HCT116 (cell line): ENCODE results near the gene WDR74. TPM values are rescaled to one million over a fixed set of nuclear protein-coding genes. Genes with fewer than 3 reads are reported as not detected.

ENCODE experiments used
- ATAC-seq: fragments of 200-7000 bp; cut with Tn5 transposase; 2 replicates; pipeline ENCODE4 v1.9.1; 2020; ENCODE audit warnings: mild to moderate bottlenecking, moderate library complexity
- BruUV-seq: library from RNA; stranded (reverse); fragments of 400-500 nt; replicated peaks from 2 replicates; lab custom pipeline; 2021; lab: Mats Ljungman, UMichigan
- CTCF ChIA-PET: fragments of 300-600 bp; sonication (Branson Sonifier 250); formaldehyde crosslinking; loops from one replicate; lab custom pipeline; 2021; ENCODE audit warnings: antibody characterized with exemption; lab: Charles Lee
- POLR2A ChIA-PET: fragments of 300-600, 350-600 bp; sonication (Branson Sonifier 250); formaldehyde crosslinking; loops from one replicate; lab custom pipeline; 2021; ENCODE audit warnings: antibody characterized with exemption; lab: Charles Lee
- RAD21 ChIA-PET, 2 experiments: fragments of 300-600 bp; sonication (Branson Sonifier 250); formaldehyde crosslinking; loops; one replicate each; lab custom pipeline; 2023; ENCODE audit warnings: low total read pairs in 2 of 2; ENCODE audit not compliant: uncharacterized antibody in 2 of 2, unreplicated experiment in 2 of 2, low non-redundant PET in 1 of 2; lab: Charles Lee
- DNase-seq: peaks from one replicate; pipeline ENCODE4 v3.0.0-alpha.2; 2010; ENCODE audit warnings: low read depth, low spot score
- H2AFZ ChIP-seq: fragments of 200-600 bp; shearing (Covaris generic), sonication (generic); 2 replicates; pipeline ENCODE4 v1.6.1; 2017; ENCODE audit warnings: low read depth, mixed run types, mixed read lengths, antibody characterized with exemption, low read length; ENCODE audit not compliant: poor library complexity, severe bottlenecking
- H3K27ac ChIP-seq: 2 replicates; pipeline ENCODE4 v1.5.1; 2012; ENCODE audit warnings: low read depth, low read length
- H3K27me3 ChIP-seq: fragments of 200-600 bp; sonication (generic); 2 replicates; pipeline ENCODE4 v1.6.1; 2016; ENCODE audit warnings: mixed run types, low read length, mixed read lengths; ENCODE audit not compliant: insufficient read depth
- H3K36me3 ChIP-seq, 2 experiments: fragments of 200-500 bp in 1 of 2; fragments of 200-600 bp in 1 of 2; sonication (Bioruptor generic) in 1 of 2; sonication (generic) in 1 of 2; 2 replicates each; pipeline versions ENCODE4 v1.5.1 to v1.6.1; 2014 to 2016; ENCODE audit warnings: low read length in 2 of 2, inconsistent platforms in 1 of 2, mixed read lengths in 1 of 2, mixed run types in 1 of 2; ENCODE audit not compliant: insufficient read depth in 2 of 2, control insufficient read depth in 1 of 2
- H3K4me1 ChIP-seq, 2 experiments: fragments of 200-600 bp in 1 of 2; sonication (generic) in 1 of 2; 2 replicates each; pipeline versions ENCODE4 v1.5.1 to v1.6.1; 2012 to 2017; ENCODE audit warnings: low read length in 2 of 2, inconsistent platforms in 1 of 2, mild to moderate bottlenecking in 1 of 2, mixed read lengths in 1 of 2, mixed run types in 1 of 2, moderate library complexity in 1 of 2; ENCODE audit not compliant: insufficient read depth in 2 of 2, control insufficient read depth in 1 of 2
- H3K4me2 ChIP-seq: fragments of 200-600 bp; sonication (generic); 2 replicates; pipeline ENCODE4 v1.6.1; 2017; ENCODE audit warnings: mixed run types, low read length, mixed read lengths
- H3K4me3 ChIP-seq, 2 experiments: fragments of 200-600 bp in 1 of 2; sonication (generic) in 1 of 2; replicated peaks in 1 of 2; 2 replicates each; pipeline ENCODE4 v1.5.1; 2011 to 2016; ENCODE audit warnings: low read length in 2 of 2, control low read depth in 1 of 2, low read depth in 1 of 2, mild to moderate bottlenecking in 1 of 2, mixed read lengths in 1 of 2, mixed run types in 1 of 2
- H3K79me2 ChIP-seq: fragments of 200-600 bp; sonication (generic); 2 replicates; pipeline ENCODE4 v1.6.1; 2017; ENCODE audit warnings: mild to moderate bottlenecking, mixed run types, low read length, moderate library complexity, mixed read lengths; ENCODE audit not compliant: insufficient read depth
- H3K9ac ChIP-seq: fragments of 200-600 bp; sonication (generic); 2 replicates; pipeline ENCODE4 v1.6.1; 2016; ENCODE audit warnings: low read length, mixed read lengths
- H3K9me2 ChIP-seq: fragments of 200-600 bp; sonication (generic), shearing (Covaris generic); 2 replicates; pipeline ENCODE4 v1.6.1; 2017; ENCODE audit warnings: mixed run types, mild to moderate bottlenecking, moderate library complexity; ENCODE audit not compliant: insufficient read depth
- H3K9me3 ChIP-seq, 2 experiments: fragments of 200-500 bp in 1 of 2; fragments of 200-600 bp in 1 of 2; sonication (Bioruptor generic) in 1 of 2; sonication (generic) in 1 of 2; 2 replicates each; pipeline ENCODE4 v1.6.1; 2014 to 2017; ENCODE audit warnings: low read length in 2 of 2, mixed read lengths in 2 of 2, inconsistent platforms in 1 of 2, low read depth in 1 of 2, mild to moderate bottlenecking in 1 of 2, mixed run types in 1 of 2, moderate library complexity in 1 of 2; ENCODE audit not compliant: control insufficient read depth in 1 of 2, insufficient read depth in 1 of 2
- H4K20me1 ChIP-seq: fragments of 200-600 bp; sonication (generic), shearing (Covaris generic); 2 replicates; pipeline ENCODE4 v1.6.1; 2017; ENCODE audit warnings: mixed run types, mild to moderate bottlenecking, moderate library complexity; ENCODE audit not compliant: insufficient read depth
- CBX3 ChIP-seq: IDR thresholded peaks from 2 replicates; pipeline ENCODE4 v1.6.1; 2012; ENCODE audit warnings: low read depth
- EGR1 ChIP-seq: IDR thresholded peaks from 2 replicates; pipeline ENCODE4 v1.6.1; 2012; ENCODE audit warnings: low read depth
- EZH2 ChIP-seq: fragments of 200-600 bp; sonication (generic); IDR thresholded peaks from 2 replicates; pipeline ENCODE4 v1.6.1; 2017; ENCODE audit warnings: antibody characterized with exemption, mixed run types
- FOSL1 ChIP-seq: IDR thresholded peaks from 2 replicates; pipeline ENCODE4 v1.6.1; 2012; ENCODE audit warnings: low read depth
- POLR2A ChIP-seq: IDR thresholded peaks from 2 replicates; pipeline ENCODE4 v1.7.0; 2011; ENCODE audit warnings: borderline replicate concordance; ENCODE audit not compliant: insufficient read depth, insufficient read length; ENCODE audit errors: extremely low read depth
- POLR2AphosphoS5 ChIP-seq: IDR thresholded peaks from 2 replicates; pipeline ENCODE4 v1.6.1; 2011; ENCODE audit warnings: mild to moderate bottlenecking, low read depth, low read length, moderate library complexity
- SIN3A ChIP-seq: IDR thresholded peaks from 2 replicates; pipeline ENCODE4 v1.6.1; 2012; ENCODE audit warnings: low read depth
- TCF7L2 ChIP-seq: IDR thresholded peaks from 2 replicates; pipeline ENCODE4 v1.7.0; 2011; ENCODE audit warnings: borderline replicate concordance, inconsistent platforms; ENCODE audit not compliant: insufficient read depth, insufficient read length; ENCODE audit errors: extremely low read depth
- YY1 ChIP-seq: IDR thresholded peaks from 2 replicates; pipeline ENCODE4 v1.6.1; 2011; ENCODE audit warnings: low read length, low read depth, moderate library complexity, mild to moderate bottlenecking; ENCODE audit not compliant: insufficient replicate concordance; ENCODE audit errors: extremely low read depth
- ZFX ChIP-seq: fragments of 450-650 bp; IDR thresholded peaks from 2 replicates; pipeline ENCODE4 v1.6.1; 2017
- ZNF274 ChIP-seq: fragments of 200-500 bp; sonication (Bioruptor generic); IDR thresholded peaks from 2 replicates; pipeline ENCODE4 v1.6.1; 2014; ENCODE audit warnings: mild to moderate bottlenecking, low read depth, low read length, inconsistent platforms
- intact Hi-C: fragments of 100-400 bp; cut with micrococcal nuclease; formaldehyde crosslinking; loops from 2 replicates; pipeline ENCODE4 v1.10.0; 2022
- total RNA-seq: library from RNA; stranded (reverse); gene quantifications from one replicate; pipeline ENCODE4 v1.2.1, GENCODE V29; 2021; ENCODE audit not compliant: unreplicated experiment
- TF ChIP-seq, protein P1 (sequence below), 3 experiments: fragments of 200-600 bp in 1 of 3; sonication (generic) in 1 of 3; IDR thresholded peaks in 2 of 3; conservative IDR thresholded peaks in 1 of 3; 2 replicates each; pipeline ENCODE4 v1.5.1; 2012 to 2017; ENCODE audit warnings: low read depth in 2 of 3, low read length in 2 of 3, antibody characterized with exemption in 1 of 3, borderline replicate concordance in 1 of 3, control low read depth in 1 of 3, mild to moderate bottlenecking in 1 of 3, mixed read lengths in 1 of 3, mixed run types in 1 of 3, moderate library complexity in 1 of 3; ENCODE audit not compliant: insufficient read depth in 1 of 3
- TF ChIP-seq, protein P2 (sequence below): IDR thresholded peaks from 2 replicates; pipeline ENCODE4 v1.6.1; 2012; ENCODE audit warnings: low read depth

The WDR74 gene
- total RNA-seq, 1 experiment from 2014 or later = 111 TPM

DNA sequence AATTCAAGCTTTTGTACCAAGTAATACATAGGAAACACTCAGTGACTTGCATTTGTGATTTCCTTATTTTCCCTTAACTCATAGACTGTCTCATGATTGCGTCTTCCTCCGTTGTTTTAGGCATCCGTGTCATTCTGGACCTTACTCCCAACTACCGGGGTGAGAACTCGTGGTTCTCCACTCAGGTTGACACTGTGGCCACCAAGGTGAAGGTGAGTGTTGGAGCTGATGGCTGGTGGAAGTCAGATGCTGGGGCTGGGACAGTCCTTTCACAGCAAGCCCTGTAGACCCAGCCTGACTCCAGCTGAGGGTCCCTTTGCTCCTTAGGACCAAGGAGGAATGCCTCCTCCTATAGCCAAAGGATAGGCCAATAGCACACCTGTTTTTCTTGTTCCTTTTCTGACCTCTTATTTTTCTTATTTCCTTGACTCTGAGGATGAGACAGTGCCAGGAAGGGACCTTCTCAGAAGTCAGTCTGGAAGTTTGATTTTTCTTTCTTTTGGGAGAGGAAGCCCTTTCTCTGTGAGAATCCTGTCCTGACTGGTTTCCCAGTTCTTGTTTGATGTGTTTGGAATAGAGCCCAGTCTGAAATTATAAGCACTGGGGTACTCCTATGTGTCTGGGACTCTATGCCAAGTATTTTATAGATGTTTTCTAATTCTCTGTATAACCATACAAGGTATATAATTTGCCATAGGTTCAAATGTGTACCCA is 43.6 kb upstream of the WDR74 start:
- Histone ChIP-seq H3K36me3 (peaks cover 45 to 65% of the 10 kb centered on the region in 2 experiments), H3K9ac (peak overlapping the region; percentile 92), H3K9me2 (no peaks in the 10 kb centered on the region), H3K27me3 (no peaks in the 10 kb centered on the region), H3K9me3 (no peaks in the 10 kb centered on the region), H2AFZ (no peak overlapping the region), H4K20me1 (peaks cover 36% of the 10 kb centered on the region; the same call in 1 of the 2 replicates), H3K4me2 (peak overlapping the region; percentile 79), H3K4me1 (peaks cover 38 to 82% of the 10 kb centered on the region in 2 experiments), H3K79me2 (peaks cover 91% of the 10 kb centered on the region), H3K27ac (peak overlapping the region; percentile 96), H3K4me3 (peak overlapping the region; percentile 75 to 85; a peak in 3 of 4 replicates)
- TF ChIP-seq POLR2AphosphoS5 (peak; percentile 41), FOSL1 (no peak)
- DNase-seq = no peak
- ChIA-PET RAD21 (no interaction called here), CTCF (interaction anchor here (1.4 kb wide), 1 partner anchor 92 kb away, joined by 3 read pairs; no protein-coding TSS in a partner anchor), POLR2A (interaction anchor here (1.1 to 4.2 kb wide), 3 partner anchors 28 to 47 kb away, joined by 3 to 50 read pairs (median 46); no protein-coding TSS in a partner anchor)
- no TSS peak for BruUV-seq
- ATAC-seq = no peak
- intact Hi-C loops = loop anchor here (5.0 kb wide), 1 partner anchor 96 kb away; the partner anchor contains the start of gene TMEM179B

- BruUV-seq = no TSS peak
- peak overlapping the region; percentile 79 for H3K4me2 ChIP-seq
- peaks cover 42 to 62% of the 10 kb centered on the region in 2 experiments for H3K36me3 ChIP-seq
- peaks cover 96% of the 10 kb centered on the region for H3K79me2 ChIP-seq
- no peak for DNase-seq
- CTCF ChIA-PET = interaction anchor here (1.4 kb wide), 1 partner anchor 93 kb away, joined by 3 read pairs; no protein-coding TSS in a partner anchor
- peaks cover 33% of the 10 kb centered on the region; the same call in 1 of the 2 replicates for H4K20me1 ChIP-seq
- H3K4me1 ChIP-seq = peaks cover 38 to 82% of the 10 kb centered on the region in 2 experiments
- POLR2A ChIA-PET = interaction anchor here (1.1 to 4.2 kb wide), 4 partner anchors 27 to 46 kb away, joined by 3 to 50 read pairs (median 37); no protein-coding TSS in a partner anchor
- no peaks in the 10 kb centered on the region for H3K9me3 ChIP-seq
- H3K27me3 ChIP-seq = no peaks in the 10 kb centered on the region
- peak overlapping the region; percentile 92 for H3K9ac ChIP-seq
- H2AFZ ChIP-seq = no peak overlapping the region
- ATAC-seq = no peak
- peak overlapping the region; percentile 96 for H3K27ac ChIP-seq
- no peaks in the 10 kb centered on the region for H3K9me2 ChIP-seq
- RAD21 ChIA-PET = no interaction called here
- intact Hi-C loops = loop anchor here (5.0 kb wide), 1 partner anchor 95 kb away; the partner anchor contains the start of gene TMEM179B
- H3K4me3 ChIP-seq = peak overlapping the region; percentile 75 to 85
- TF ChIP-seq, protein P1, sequence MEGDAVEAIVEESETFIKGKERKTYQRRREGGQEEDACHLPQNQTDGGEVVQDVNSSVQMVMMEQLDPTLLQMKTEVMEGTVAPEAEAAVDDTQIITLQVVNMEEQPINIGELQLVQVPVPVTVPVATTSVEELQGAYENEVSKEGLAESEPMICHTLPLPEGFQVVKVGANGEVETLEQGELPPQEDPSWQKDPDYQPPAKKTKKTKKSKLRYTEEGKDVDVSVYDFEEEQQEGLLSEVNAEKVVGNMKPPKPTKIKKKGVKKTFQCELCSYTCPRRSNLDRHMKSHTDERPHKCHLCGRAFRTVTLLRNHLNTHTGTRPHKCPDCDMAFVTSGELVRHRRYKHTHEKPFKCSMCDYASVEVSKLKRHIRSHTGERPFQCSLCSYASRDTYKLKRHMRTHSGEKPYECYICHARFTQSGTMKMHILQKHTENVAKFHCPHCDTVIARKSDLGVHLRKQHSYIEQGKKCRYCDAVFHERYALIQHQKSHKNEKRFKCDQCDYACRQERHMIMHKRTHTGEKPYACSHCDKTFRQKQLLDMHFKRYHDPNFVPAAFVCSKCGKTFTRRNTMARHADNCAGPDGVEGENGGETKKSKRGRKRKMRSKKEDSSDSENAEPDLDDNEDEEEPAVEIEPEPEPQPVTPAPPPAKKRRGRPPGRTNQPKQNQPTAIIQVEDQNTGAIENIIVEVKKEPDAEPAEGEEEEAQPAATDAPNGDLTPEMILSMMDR (IDR thresholded peaks at IDR 0.05 in 2 of 3, conservative IDR thresholded peaks at IDR 0.05 in 1 of 3; ENCODE audit: borderline replicate concordance in 1 of 3, insufficient read depth in 1 of 3, low read depth in 2 of 3, low read length in 2 of 3) = no peak
- TF ChIP-seq TCF7L2 (no peak), EZH2 (no peak), POLR2A (no peak), ZNF274 (no peak), POLR2AphosphoS5 (no peak), SIN3A (no peak), EGR1 (no peak), YY1 (no peak), ZFX (no peak), CBX3 (no peak)
- TF ChIP-seq, protein P2, sequence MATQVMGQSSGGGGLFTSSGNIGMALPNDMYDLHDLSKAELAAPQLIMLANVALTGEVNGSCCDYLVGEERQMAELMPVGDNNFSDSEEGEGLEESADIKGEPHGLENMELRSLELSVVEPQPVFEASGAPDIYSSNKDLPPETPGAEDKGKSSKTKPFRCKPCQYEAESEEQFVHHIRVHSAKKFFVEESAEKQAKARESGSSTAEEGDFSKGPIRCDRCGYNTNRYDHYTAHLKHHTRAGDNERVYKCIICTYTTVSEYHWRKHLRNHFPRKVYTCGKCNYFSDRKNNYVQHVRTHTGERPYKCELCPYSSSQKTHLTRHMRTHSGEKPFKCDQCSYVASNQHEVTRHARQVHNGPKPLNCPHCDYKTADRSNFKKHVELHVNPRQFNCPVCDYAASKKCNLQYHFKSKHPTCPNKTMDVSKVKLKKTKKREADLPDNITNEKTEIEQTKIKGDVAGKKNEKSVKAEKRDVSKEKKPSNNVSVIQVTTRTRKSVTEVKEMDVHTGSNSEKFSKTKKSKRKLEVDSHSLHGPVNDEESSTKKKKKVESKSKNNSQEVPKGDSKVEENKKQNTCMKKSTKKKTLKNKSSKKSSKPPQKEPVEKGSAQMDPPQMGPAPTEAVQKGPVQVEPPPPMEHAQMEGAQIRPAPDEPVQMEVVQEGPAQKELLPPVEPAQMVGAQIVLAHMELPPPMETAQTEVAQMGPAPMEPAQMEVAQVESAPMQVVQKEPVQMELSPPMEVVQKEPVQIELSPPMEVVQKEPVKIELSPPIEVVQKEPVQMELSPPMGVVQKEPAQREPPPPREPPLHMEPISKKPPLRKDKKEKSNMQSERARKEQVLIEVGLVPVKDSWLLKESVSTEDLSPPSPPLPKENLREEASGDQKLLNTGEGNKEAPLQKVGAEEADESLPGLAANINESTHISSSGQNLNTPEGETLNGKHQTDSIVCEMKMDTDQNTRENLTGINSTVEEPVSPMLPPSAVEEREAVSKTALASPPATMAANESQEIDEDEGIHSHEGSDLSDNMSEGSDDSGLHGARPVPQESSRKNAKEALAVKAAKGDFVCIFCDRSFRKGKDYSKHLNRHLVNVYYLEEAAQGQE = no peak
These were observed 43.0 kb upstream of the WDR74 start for GRCh38 chr11:62882431-62882749.
